Stimulated activated CD4-positive, alpha-beta T cell treated with anti-CD3 and anti-CD28 coated beads, Interleukin-4, amount 100 ng/mL, for 4 hours (primary cell): ENCODE results near the gene NUBP1.
A peak's percentile ranks its signal among the peaks of the same experiment; 100 is the strongest.
"Not testable (repeated sequence)": the region's sequence is repeated elsewhere in the genome, so short reads cannot be mapped to it uniquely, and the experiment has no call there.

Source experiments
- DNase-seq, 2 experiments: peaks; one replicate each; pipeline ENCODE4 v3.0.0-alpha.2; 2020

The NUBP1 gene

DNA sequence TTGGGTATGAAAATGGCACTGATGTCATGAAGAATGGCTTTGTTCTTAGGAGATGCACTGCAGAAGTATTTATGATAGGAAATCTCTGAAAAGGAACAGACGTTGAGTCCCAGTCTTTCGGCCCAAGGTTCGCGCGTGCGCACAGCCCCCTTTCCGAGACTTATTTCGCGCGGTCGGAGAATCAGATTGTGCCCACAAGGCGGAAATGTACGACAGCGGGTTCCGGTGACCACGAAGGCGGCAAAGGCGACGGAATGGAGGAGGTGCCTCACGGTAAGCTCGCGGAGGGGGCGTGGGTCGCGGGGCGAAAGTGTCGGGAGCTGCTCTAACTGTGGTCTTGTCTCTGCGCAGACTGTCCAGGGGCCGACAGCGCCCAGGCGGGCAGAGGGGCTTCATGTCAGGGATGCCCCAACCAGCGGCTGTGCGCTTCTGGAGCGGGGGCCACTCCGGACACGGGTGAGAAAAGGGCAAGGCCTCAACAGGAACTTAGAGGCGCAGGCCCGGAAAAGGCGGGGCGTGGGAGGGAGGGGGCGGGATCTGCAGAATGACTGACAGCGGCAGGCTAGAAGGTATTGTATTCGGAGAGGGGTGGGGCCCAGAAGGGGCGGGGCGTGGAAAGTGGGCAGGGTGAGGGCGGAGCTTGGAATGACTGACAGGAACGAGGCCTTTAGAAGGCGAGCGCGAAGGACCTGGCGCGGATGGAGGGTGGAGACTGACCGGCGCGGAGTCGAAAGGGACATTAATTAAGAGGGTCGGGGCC, at the start of gene NUBP1:
Gene NUBP1 (plus strand): TSS at position 233 of the 760 bp plus-strand sequence. CDS start 22 bp downstream, at position 255.
- peak; percentile 98 to 100 for DNase-seq

DNA sequence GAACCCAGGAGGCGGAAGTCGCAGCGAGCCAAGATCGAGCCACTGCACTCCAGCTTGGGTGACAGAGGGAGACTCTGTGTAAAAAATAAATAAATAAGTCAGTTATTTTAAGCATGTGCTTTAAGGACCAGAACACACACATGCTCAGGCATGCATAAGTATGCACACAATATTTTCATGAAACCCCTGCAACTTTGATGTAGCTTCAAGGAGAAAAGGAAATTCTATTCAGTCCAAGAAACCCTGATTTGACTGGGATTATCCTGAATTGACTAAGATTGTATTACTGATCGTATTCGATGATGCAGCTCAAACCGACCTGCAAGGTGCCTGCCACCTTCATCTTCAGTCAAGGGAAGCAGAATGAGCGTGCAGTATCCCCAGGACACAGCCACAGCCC, 49.8 kb upstream of the NUBP1 start:
- DNase-seq: no peak

GRCh38 chr16:10694306-10694705, 49.3 kb upstream of the NUBP1 start:
- no peak for DNase-seq

GRCh38 chr16:10694830-10695229, 48.8 kb upstream of the NUBP1 start, which contains the start of gene TEKT5:
Gene TEKT5, minus strand, starts transcription at chr16:10694930. Its CDS starts 57 bp downstream, at chr16:10694873.
- DNase-seq: no peak

- no peak for DNase-seq
These were observed 43.9 kb upstream of the NUBP1 start for GRCh38 chr16:10699756-10700155.

GRCh38 chr16:10708969-10709368, 34.7 kb upstream of the NUBP1 start:
- no peak for DNase-seq

DNA sequence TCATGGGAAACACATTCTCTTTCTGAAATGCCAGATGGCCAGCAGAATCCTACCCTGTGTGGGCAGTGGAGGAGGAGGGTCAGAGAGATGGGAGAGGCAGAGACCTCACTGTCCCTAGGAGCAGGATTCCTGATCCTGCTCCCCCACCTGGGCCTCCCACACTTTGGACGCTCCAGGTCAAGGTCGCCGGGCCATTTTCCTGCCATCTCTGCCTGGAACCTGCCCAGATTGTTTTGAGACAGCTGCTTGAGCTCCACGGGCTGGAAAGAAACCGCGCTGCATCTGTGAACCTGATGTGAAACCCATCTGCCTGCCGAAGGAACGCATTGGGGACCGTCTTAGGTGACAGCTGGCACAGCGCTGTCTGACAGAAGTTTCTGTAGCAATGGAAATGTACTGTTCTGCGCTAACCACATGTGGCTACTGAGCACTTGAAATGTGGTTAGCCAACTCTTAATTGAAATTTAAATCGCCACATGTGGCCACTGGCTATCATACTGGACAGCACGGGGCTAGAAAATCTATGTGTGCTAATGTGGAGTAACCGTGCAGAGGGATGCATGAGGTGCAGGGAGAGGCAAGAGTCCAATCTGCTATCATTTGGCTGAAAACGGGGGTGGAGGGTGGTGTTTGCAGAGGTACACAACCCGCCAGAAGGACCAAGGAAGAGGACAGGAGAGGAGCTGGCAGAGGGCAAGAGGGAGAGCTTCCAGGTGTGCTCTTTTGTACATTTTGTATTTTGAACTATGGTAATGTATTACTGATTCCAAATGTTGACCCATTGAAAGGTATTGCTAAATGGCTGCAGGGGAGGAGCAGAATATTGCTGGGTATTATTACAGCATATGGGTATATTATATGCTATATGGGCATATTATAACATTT, 15.4 kb upstream of the NUBP1 start:
- DNase-seq: no peak

GRCh38 chr16:10729104-10730048, 14.3 kb upstream of the NUBP1 start:
- DNase-seq: no peak

GRCh38 chr16:10731790-10732189, 11.9 kb upstream of the NUBP1 start:
- DNase-seq: no peak

- DNase-seq: peak; percentile 33 to 60
These were observed 6.5 kb upstream of the NUBP1 start for GRCh38 chr16:10737068-10737625.

DNA sequence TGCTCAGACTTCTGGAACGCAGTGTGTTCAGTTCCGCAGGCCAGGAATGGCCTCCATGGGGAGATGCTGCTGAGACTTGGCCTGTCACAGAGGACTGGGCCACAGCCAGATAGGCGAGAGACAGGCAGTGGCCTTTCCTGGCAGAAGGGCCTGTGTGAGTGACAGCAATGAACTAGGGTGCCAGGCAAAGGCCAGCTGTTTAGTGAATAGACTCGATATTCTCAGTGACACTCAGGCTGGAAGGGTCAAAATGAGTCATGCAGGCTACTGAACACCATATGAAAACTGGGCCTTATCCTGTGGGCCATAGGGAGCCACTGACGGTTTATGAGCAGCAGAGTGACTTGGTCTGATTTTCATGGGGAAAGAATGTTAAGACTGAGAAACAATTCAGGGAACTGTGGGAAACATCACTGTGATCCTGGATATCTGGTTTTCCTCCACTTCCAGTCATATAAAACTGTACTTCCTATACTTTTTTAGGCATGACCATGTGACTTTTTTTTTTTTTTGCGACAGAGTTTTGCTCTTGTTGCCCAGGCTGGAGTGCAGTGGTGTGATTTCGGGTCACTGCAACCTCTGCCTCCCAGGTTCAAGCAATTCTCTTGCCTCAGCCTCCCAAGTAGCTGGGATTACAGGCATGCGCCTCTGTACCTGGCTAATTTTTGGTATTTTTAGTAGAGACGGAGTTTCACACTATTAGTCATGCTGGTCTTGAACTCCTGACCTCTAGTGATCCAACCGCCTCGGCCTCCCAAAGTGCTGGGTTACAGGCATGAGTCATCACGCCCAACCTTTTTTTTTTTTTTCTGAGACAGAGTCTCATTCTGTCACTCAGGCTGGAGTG, 5.2 kb upstream of the NUBP1 start:
- DNase-seq: peak; percentile 33 to 42

- DNase-seq: no peak
These were observed 3.4 kb upstream of the NUBP1 start for GRCh38 chr16:10740000-10740844.

GRCh38 chr16:10740845-10741208, 2.8 kb upstream of the NUBP1 start:
- DNase-seq: no peak

DNA sequence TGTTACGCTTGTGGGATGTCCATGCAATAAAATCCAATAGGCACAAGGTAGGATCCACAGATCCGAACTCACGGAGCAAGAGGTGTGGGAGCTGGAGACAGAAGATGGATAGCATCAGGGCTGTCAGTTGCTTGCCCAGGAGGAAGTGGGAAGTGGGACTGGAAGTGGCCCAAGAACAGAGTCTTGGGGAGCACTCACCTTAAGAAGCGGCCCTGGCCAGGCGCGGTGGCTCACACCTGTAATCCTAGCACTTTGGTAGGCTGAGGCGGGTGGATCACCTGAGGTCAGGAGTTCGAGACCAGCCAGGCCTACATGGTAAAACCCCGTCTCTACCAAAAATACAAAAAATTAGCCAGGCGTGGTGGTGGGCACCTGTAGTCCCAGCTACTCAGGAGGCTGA, 2.4 kb upstream of the NUBP1 start:
- not testable (repeated sequence) for DNase-seq

DNA sequence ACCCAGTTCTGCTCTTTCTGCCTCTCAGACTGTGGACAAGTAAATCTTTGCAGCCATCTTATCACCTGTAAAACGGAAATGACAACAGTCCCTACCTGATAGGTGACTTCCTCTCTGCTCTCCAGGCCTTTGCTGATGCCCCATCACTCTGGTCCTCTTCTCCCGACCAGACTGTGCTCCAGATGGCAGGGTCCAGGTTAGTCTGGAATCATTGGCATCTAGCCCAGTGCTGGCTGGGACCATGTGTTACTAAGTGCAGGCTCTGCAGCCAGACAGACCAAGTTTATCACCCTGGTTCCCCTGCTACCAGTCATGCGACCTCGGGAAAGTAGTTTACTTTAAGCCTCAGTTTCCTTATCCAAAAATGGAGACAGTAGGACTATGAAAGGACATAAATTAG, 1.8 kb upstream of the NUBP1 start:
- no peak for DNase-seq

GRCh38 chr16:10743227-10743609, 424 bp upstream of the NUBP1 start:
- DNase-seq: no peak

DNA sequence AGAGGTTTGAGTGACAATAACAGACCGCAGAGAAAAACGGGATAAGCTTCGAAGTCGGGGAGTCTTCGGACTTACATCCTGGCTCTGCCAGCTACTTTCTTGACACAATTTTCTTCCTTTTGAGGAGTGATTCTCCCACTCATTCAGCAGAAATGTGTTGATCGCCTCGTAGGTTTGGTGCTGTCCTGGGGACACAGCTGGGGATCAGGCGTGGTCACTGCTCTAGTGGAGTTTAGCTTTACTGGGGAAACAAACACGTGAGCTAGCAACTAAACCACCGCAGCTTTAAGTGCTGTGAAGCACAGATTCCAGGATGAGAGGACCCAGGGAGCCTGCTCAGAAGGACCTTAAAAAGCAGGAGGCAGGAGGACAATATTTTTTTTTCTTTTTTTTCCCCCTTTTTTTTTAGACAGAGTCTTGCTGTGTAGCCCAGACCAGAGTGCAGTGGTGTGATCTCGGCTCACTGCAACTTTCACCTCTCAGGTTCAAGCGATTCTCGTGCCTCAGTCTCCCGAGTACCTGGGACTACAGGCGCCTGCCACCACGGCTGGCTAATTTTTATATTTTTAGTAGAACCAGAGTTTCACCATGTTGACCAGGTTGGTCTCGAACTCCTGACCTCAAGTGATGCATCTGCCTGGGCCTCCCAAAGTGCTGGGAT, 858 bp downstream of the NUBP1 start:
- no peak for DNase-seq

GRCh38 chr16:10745841-10746240, 2.2 kb downstream of the NUBP1 start:
- no peak for DNase-seq

DNA sequence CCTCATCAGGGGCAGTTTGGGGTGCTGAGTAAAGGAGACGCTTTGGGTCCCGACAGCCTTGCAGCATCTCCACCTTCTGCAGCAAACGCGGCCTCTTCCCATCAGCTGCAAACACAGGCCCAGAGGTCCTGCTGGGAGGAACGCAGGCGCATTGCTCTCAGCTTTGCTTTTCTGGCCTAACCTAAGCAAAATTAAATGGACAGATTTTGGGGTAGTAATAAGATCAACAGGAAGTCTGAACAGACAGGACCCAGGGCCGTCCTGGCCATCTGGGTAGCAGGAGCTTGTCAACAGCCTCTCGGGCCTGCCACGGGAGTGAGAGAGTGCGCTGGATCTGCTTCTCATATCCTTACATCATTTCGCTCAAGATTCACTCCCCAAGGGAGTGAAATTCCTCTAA, 7.2 kb downstream of the NUBP1 start:
- no peak for DNase-seq

DNA sequence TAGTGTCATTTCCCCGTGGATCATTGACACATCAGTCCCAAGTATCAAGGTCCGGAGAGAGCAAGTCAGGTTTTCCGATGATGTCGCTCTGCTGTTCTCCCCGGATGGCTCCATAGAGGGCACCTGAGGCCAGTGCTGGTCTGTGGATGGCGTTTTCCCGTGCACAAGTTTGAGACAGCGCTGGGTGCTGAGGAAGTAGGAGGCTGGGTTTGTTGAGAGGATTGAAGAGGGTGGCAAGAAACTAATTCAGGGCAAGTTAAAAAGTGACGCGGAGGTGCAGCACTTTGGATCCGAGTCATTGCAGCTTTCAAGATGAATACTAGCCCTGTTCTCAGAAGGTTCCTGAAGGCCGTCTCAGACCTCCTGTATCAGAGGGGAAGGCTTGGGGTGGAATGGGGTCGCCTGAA, 7.7 kb downstream of the NUBP1 start:
- no peak for DNase-seq
